HG03095 (cell line): ENCODE measurements around the gene KIF1B.
"Not testable (repeated sequence)": the region's sequence is repeated elsewhere in the genome, so short reads cannot be mapped to it uniquely, and the experiment has no call there.

Source experiments
- ATAC-seq: cut with Tn5 transposase; IDR thresholded peaks from one replicate; pipeline ENCODE4 v1.9.1; 2021; ENCODE audit warnings: moderate library complexity; ENCODE audit not compliant: unreplicated experiment

The KIF1B gene

DNA sequence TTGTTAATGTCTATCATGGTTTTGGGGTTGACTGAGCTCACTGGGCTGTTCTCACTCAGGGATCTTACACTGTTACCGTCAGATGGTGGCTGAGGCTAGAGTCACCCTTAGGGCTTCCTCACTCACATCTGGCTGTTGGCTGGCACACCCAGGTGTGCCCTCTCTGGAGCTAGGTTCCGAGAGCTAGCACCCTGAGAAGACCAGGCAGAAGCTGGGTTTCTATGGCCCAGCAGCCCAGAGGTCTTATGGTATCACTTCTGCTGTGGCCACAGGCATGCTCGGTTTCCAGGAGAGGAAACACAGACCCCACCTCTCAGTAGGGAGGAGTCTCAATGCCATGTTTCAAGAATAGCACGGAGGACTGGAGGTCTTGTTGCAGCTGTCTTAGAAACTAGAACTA lies 20.7 kb upstream of the KIF1B start:
- ATAC-seq: no peak

DNA sequence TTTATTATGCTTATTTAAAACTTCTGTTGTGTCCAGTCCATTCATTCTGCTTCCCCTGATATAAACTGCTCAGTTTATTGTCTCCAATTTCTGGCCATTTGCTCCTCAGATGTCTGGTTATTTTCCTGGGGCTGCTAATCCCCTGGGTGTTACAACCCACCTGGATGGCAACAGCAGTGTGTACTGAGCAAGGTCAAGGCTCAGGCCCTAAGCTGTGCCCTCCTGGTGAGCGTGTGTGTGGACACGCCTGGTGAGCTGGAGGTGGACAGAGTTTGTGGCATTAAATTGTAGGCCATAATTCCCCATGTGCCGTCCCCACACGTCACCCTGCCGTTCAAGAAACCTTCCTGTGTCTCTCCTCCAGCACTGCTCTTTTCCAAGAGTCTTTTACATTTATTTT lies 18.1 kb upstream of the KIF1B start:
- ATAC-seq: no peak

DNA sequence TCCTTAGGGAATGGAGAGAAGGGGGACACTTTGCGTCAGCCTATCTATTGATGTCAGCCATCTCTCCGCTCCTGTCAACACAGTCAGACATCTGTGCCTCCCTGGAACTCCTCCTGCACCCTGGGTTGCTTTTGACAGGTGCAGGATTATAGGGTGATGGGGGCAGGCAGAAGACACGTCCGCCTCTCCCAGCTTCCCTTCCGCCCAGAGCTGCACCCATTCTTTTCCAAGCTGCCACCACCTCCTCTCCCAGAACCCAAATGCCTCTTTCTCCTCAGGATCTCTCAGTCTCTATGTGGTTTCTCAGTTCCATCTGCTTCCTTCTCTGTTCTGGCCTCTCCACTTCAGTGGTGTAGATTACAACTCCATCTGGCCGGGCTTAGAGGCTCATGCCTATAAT lies 17.1 kb upstream of the KIF1B start:
- no peak for ATAC-seq

DNA sequence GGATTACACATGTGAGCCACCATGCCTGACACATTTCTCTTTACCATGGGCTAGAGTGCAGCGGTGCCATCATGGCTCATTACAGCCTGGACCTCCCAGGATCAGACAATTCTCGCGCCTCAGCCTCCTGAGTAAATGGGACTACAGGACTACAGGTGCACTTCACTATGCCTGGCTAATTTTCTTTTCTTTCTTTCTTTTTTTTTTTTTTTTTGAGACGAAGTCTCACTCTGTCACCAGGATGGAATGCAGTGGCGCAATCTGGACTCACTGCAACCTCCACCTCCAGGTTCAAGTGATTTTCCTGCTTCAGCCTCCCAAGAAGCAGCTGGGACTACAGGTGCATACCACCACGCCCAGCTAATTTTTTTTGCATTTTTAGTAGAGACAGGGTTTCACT lies 14.8 kb upstream of the KIF1B start:
- ATAC-seq: no peak

DNA sequence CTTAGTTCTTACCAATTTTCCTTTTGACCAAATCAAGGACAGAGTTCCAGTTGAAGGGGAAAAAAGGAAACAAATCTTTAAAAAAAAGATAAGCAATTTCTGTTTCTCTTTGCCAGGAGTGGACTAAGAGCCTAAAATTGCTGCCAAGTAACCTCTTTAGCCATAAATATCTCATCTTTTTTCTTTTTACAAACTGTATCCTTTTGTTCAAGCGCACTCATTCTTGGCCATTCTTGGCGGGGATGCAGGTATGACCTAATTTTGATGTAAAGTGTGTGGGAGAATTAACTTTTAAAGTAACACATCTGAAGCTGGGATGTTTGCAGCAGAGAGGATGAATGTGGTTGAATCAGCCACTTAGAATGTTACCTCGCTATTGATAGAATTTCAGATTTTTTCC lies 13.4 kb upstream of the KIF1B start:
- ATAC-seq: no peak

DNA sequence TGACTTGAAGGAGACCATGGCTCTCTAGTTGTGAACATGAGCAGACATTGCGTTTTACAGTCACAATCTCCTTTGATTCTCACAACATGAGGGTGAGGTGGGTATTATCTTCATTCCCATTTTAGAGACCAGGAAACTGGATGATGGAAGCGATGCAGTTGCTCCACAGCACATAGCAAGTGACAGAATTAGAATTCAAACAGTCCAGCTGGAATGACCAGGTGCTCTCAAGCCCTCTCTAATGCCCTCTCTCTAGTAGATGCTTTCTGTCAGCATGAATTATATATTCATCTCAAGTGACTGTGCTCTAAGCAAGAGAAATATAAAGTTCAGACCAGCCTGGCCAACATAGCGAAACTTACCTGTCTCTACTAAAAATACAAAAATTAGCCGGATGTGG lies 9.8 kb upstream of the KIF1B start:
- ATAC-seq: no peak

DNA sequence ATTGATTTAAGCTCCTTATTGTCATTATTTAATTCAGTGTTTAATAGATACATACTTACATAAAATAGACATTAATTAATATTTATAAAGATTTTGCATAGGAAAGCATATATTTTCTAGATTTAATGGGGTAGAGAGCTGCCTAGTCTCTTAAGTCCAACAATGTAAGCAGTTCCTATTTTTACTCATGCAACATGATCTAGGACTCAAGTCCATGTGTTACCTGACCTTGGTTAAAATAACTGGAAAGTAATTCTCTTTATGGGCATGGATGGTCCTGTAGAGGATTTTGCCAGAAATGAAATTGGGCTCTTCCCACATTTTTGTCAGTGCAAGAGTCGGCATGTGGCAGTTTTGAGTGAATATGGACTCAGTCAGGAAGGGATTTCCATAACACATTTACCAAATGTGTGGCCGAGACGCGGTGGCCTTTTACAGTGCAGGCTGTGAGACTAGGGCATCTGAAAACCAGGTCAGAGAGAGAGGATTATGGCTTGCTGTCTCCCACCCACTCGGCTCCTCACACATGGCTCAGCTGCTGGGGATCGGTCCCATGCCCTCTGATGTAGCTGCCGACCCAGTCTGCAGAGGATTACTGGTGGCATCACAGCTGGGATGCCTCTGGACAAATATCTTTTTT lies 6.2 kb upstream of the KIF1B start:
- ATAC-seq: no peak

DNA sequence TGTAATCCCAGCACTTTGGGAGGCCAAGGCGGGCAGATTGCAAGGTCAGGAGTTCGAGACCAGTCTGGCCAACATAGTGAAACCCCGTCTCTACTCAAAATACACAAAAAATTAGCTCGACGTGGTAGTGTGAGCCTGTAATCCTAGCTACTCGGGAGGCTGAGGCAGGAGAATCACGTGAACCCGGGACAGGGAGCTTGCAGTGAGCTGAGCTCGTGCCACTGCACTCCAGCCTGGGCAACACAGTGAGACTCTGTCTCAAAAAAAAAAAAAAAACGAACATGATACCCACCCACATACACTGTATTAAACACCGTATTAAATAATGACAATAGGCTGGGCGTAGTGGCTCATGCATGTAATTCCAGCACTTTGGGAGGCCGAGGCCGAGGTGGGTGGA lies 5.2 kb upstream of the KIF1B start:
- ATAC-seq: not testable (repeated sequence)

DNA sequence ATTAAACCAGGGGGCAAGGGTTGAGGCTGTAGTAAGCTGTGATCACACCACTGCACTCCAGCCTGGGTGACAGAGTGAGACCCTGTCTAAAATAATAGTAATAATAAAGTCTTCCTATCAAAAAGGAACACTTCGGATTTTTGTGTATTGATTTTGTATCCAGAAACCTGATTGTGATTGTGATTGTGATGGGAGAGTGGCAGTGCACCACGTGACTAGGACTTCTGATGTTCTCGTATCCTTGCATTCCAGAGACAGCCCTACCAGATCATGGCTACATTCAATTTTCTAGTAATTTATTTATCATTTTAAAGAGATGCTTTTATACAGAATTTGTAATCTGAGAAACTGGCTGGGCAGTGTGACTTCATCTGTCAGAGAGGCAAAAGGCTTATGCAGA lies 2.6 kb upstream of the KIF1B start:
- no peak for ATAC-seq

DNA sequence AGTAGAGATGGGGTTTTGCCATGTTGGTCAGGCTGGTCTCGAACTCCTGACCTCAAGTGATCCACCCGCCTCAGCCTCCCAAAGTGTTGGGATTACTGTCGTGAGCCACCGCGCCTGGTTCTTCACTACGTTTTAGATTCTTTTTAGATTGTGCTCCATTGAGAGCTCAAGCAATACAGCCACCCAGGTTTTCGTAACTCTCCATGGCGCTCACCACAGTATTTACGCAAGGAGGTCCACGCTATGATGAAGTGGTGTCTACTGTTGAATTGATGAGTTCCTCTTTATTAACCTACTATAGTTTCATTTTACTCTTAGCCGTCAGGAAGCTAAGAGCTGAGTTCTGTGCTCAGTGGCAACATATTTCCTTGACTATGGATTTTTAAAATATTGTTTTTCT lies 1.8 kb upstream of the KIF1B start:
- ATAC-seq: no peak

DNA sequence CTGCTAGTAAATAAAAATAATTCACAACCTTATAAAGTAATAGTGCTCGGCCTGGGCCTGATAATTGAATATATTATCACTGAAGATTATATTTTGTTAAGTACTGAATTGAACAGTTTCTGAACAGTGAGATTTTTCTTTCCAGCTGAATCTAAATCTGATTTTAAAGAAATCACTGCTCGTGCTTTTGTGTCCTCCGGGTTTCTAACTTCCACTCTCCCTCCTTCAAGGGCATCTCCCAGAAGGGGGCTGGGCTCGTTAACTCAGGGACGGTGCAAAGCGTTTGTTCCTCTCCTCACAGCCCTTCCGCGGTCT lies 823 bp upstream of the KIF1B start:
- no peak for ATAC-seq

DNA sequence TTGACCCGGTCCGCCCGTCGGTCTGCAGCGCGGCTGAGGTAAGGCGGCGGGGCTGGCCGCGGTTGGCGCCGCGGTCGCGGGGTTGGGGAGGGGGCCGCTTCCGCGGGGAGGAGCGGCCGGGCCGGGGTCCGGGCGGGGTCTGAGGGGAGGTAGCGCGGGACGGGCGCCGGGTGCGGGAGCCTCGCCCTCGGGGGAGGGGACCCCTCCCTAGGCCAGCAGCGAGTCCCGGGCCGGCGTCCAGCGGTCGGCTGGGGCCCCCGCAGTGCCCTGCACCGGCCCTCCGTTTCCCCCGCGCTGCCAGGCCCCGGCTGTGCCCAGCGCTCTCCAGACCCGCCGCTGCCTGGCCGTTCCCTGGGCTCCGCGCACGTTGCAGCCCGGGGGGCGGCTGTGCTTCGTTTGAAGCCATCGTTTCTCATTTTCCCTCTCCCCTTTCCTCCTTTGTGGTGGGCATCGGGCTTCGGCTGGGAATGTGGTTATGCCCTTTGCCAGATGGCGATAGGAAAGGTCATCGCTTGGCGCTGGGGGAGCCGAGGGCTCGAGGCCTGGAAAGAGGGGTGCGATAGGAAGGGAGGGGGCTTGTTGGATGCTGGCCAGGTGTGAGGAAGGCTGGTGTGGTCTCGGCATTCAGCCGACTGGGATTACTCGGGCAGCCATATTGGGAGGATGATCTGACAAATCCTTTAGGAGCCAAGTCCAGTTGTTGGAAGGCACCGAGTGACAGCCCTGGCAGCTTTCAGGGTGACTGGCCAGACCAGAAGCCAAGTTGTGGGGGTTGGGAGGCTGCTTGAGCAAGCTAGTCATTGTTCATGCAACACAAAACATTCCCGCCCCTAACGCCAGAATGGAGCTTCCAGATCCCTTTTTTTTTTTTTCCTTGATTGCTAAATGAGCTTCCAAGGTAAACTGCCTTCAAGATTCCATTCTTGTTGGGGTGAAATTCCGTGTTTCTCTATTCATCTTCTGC lies 753 bp downstream of the KIF1B start:
- no peak for ATAC-seq

DNA sequence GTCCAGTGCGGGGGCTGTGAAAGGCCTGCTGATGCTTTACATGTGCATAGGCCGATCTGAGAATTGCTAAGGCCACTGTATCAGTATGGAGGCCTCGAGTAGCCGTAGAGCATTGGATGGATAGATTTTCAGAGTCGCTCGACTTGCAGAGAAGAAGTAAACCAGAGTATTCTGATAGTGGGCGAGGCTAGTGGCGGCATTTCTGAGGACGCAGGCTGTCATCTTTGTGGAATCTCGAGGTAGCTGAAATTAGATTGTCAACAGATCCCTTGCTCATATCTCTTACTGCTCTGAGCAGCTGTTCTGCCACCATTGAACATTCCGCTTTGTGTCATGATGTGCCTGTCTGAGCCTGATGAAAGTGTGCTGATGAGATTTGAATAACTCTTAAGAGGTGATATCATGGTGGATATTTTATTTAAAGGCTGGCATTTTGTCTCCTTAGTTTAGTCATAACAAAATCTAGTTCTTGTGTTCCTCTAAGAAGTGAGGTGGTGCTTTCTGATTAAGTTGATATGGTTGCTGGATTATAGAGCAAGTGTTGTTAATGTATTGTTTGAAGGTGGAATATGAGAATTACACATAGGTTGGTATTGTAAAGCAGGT lies 1.5 kb downstream of the KIF1B start:
- no peak for ATAC-seq

DNA sequence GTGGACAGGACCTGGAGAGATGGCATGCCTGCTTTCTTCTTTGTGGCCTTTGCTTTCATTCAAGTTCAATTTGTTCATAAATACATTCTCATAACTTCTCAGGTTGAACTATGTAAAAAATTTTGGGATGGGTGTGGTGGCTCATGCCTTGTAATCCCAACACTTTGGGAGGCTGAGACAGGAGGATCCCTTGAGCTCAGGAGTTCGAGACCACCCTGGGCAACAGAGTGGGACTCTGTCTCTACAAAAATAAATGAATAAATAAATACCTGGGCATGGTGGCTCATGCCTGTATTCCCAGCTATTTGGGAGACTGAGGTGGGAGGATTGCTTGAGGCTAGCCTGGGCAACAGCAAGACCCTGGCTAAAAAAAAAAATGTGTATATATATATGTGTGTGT lies 2.1 kb downstream of the KIF1B start:
- ATAC-seq: no peak

DNA sequence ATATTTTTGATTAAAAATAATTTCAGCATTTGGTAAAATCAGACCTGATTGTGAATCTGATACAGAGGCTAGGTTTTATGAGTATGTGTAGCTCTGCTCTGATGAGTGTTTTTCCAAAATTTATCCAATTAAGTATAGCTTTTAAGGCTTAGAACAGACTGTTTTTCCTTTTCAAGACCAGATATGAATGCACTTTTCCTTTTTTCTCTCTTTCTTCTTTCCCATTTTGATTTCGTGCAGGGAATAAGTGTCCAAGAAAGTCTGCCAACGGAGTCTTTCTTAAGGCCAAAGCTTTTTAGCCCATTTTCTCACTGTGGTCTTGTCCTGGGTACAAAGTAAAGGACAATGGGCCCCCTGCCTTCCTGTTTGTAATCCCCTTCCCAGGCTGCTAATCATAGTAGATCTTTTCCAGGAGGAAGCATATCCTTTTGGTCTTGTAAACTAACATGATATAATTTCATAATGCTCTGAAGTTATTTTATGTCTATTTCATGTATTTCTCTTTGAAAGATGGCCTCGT lies 2.9 kb downstream of the KIF1B start:
- ATAC-seq: no peak

DNA sequence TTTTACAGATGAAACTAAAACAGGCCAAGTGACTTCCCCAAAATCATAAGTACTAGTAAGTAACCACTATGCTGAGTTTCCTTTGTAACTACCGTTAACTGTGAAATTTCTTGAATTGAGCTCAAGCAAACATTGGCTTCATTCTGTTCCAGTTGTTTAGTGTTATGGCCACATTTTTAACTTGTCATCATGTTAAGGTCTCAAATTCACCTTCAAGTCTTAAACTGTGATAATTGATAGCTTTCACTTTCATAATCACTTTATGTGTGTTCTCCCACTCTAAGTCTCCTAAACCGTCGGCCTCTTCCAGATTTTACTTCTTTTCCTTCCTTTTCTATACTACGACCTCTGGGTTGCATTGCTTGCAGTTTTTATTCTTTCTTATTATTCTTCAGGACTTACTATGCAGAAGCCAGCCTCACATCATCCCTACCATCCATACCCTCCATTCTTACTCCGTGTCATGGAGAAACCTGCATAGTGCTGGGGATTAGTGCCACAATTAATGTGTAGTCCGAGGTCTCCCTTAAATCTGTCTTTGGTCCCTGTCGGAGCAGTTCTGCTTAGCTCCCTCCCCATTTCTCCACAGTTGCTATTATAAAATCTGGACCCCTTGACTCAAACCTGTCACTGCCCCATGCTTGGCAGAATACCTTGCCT lies 5.8 kb downstream of the KIF1B start:
- ATAC-seq: no peak

DNA sequence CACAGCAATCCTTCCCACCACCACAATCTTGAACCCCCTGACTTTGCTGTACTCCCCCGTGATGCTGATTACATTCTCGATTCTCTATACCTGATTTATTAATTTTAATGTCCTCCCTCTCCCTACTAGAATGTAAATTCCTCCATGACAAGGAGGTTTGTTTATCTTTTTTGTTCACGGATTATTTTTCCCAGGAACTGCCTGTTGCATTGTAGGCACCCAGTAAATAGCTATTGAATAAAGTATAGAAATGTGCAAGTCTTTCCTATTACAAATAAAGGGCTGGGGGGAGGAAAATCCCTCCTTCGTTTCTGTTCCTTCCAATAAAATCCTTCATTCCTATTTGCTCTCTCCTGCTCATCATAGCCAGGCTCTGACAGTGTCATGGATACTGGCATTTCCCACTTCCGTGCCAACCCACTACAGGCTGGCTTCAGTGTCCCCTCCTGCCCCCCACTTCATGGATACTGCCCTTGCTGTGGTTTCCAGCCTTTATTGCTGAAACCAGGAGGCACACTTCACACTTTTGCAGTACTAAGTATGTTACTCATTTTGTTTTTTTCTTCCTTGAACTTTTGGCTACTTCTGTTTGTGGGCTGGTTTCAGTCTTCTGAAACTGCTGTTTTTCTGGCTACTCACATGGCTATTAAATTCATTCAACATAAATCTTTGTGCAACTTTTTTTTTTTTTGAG lies 7.5 kb downstream of the KIF1B start:
- no peak for ATAC-seq

DNA sequence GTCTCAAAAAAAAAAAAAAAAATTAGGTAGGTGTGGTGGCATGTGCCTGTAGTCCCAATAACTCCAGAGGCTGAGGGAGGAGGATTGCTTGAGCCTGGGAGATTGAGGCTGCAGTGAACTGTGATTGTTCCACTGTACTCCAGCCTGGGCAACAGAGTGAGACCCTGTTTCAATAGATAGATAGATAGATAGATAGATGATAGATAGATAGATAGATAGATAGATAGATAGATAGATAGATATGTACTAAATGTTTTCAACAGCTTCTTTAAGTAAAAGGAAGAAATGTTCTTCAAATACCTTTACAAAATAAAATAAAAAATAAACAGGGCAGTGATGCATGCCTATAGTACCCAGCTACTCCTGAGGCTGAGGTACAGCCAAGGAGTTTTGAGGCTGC lies 9.8 kb downstream of the KIF1B start:
- no peak for ATAC-seq

DNA sequence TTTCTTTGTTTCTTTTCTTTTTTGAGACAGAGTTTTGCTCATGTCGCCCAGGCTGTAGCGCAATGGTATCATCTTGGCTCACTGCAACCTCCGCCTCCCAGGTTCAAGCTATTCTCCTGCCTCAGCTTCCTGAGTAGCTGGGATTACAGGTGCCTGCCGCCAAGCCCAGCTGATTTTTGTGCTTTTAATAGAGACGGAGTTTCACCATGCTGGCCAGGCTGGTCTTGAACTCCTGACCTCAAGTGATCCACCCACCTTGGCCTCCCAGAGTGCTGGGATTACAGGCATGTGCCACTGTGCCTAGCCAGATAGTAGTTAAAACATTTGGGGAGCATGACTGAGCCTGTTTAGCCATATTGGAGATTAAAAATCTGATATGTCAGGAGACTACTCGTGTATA lies 10.3 kb downstream of the KIF1B start:
- not testable (repeated sequence) for ATAC-seq

DNA sequence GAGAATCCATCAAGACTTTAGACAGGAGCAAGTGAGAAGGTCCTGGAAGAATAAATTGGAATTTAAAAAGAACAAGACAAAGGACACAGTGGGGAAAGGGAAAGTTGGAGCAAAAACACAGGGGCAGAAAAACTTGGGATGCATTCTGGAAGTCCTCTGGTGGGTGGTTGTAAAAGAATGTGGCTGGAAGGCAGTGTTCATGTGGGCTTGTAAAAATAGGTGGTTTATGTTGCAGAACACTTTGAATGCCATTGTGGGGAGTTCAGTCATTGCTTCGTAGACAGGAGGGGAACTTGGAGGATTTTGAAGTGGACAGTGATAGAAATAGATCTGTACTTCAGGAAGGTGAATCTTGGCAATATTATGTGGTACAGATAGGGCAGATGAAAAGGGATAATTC lies 15.2 kb downstream of the KIF1B start:
- no peak for ATAC-seq

DNA sequence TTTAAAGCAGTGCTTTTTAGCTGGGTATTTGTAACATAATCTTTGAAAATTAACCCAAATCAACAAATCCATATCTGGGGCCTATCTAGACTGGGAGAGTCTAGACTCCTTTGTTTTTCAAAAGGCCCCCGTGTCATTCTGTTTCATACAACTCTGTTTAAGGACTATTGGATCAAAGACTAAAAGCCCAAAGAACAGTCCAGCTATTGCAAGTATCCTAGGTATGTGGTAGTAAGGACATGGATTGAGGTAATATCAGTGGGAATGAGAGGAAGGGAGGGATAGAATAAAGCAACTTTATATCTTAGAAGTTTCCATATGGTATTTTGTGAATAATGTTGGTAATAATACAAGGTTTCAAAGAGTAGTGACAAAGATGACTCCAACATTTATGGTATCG lies 18.2 kb downstream of the KIF1B start:
- ATAC-seq: no peak
